Smooth muscle cell (in vitro differentiated cells): Measurements from ENCODE around the gene SLCO2B1. TPM values are rescaled to one million over a fixed set of nuclear protein-coding genes. Genes with fewer than 3 reads are reported as not detected.

Experiments used
- DNase-seq: peaks from one replicate; lab custom pipeline; 2025; ENCODE audit not compliant: unreplicated experiment; lab: John Stamatoyannopoulos, UW
- H2AFZ ChIP-seq: fragments of 200-600 bp; sonication (generic); 2 replicates; pipeline ENCODE4 v1.6.0; 2016; ENCODE audit warnings: antibody characterized with exemption, low read depth, mild to moderate bottlenecking
- H3F3A ChIP-seq: fragments of 200-600 bp; sonication (generic); 2 replicates; pipeline ENCODE4 v1.6.0; 2017; ENCODE audit warnings: antibody characterized with exemption, low read depth
- H3K27ac ChIP-seq: fragments of 200-600 bp; sonication (generic); 2 replicates; pipeline ENCODE4 v1.5.1; 2016; ENCODE audit warnings: low read depth, mild to moderate bottlenecking
- H3K27me3 ChIP-seq: fragments of 200-600 bp; sonication (generic); 2 replicates; pipeline ENCODE4 v1.6.1; 2016; ENCODE audit warnings: low read depth, mild to moderate bottlenecking
- H3K36me3 ChIP-seq: fragments of 200-600 bp; sonication (generic); 2 replicates; pipeline ENCODE4 v1.5.1; 2016; ENCODE audit warnings: low read depth
- H3K4me1 ChIP-seq: fragments of 200-600 bp; sonication (generic); 2 replicates; pipeline ENCODE4 v1.5.1; 2016; ENCODE audit warnings: low read depth
- H3K4me2 ChIP-seq: fragments of 200-600 bp; sonication (generic); 2 replicates; pipeline ENCODE4 v1.6.0; 2016; ENCODE audit warnings: mild to moderate bottlenecking
- H3K4me3 ChIP-seq: fragments of 200-600 bp; sonication (generic); 2 replicates; pipeline ENCODE4 v1.5.1; 2016; ENCODE audit warnings: mild to moderate bottlenecking
- H3K79me2 ChIP-seq: fragments of 200-600 bp; sonication (generic); 2 replicates; pipeline ENCODE4 v1.6.0; 2016; ENCODE audit warnings: low read depth, mild to moderate bottlenecking
- H3K9ac ChIP-seq: fragments of 200-600 bp; sonication (generic); 2 replicates; pipeline ENCODE4 v1.6.0; 2016; ENCODE audit warnings: low read depth
- H3K9me3 ChIP-seq: fragments of 200-600 bp; sonication (generic); replicated peaks from 2 replicates; pipeline ENCODE4 v1.5.1; 2016; ENCODE audit warnings: low read depth
- H4K20me1 ChIP-seq: fragments of 200-600 bp; sonication (generic); 2 replicates; pipeline ENCODE4 v1.6.0; 2016; ENCODE audit warnings: low read depth
- CTCF ChIP-seq: fragments of 200-600 bp; sonication (generic); IDR thresholded peaks from 2 replicates; pipeline ENCODE4 v1.5.1; 2017; ENCODE audit warnings: borderline replicate concordance, mild to moderate bottlenecking, antibody characterized with exemption; ENCODE audit not compliant: insufficient read depth, poor library complexity, severe bottlenecking
- WGBS: methylation state at CpG from one replicate; pipeline ENCODE4 v1.1.7; 2016; ENCODE audit warnings: low lambda C conversion rate; 5-methylcytosine and 5-hydroxymethylcytosine counted together
- polyA plus RNA-seq: library from polyadenylated mRNA; unstranded; fragments of >200 nt; fragmentation: Nextera tagmentation; extraction: Ambion mirVana; gene quantifications from 2 replicates; pipeline ENCODE4 v1.2.1, GENCODE V29; 2016
- total RNA-seq: library from RNA; depleted of rRNA; stranded (reverse); fragments of >200 nt; gene quantifications from 2 replicates; pipeline ENCODE4 v1.2.3, GENCODE V29; 2014

SLCO2B1 gene
- total and polyA plus RNA-seq, 2 experiments from 2014 or later, result 0.30 TPM; not detected in 1

- H3K4me1 ChIP-seq, result no peaks in the 10 kb centered on the region
- TF ChIP-seq CTCF, result no peak
- H2AFZ ChIP-seq, result no peak overlapping the region
- 51% methylated on average over 3 of the region's 3 CpGs for WGBS
- no peaks in the 10 kb centered on the region for H4K20me1 ChIP-seq
- H3K79me2 ChIP-seq, result no peaks in the 10 kb centered on the region
- no peaks in the 10 kb centered on the region for H3K9me3 ChIP-seq
- no peak overlapping the region for H3K27ac ChIP-seq
- H3K4me3 ChIP-seq, result no peak overlapping the region
- no peak for DNase-seq
- H3K36me3 ChIP-seq, result no peaks in the 10 kb centered on the region
- peaks cover 6% of the 10 kb centered on the region for H3K27me3 ChIP-seq
- no peak overlapping the region for H3K9ac ChIP-seq
- no peaks in the 10 kb centered on the region for H3F3A ChIP-seq
- H3K4me2 ChIP-seq, result no peak overlapping the region
Measured at GRCh38 chr11:75233754-75234172, 82.9 kb downstream of the SLCO2B1 start.

DNA sequence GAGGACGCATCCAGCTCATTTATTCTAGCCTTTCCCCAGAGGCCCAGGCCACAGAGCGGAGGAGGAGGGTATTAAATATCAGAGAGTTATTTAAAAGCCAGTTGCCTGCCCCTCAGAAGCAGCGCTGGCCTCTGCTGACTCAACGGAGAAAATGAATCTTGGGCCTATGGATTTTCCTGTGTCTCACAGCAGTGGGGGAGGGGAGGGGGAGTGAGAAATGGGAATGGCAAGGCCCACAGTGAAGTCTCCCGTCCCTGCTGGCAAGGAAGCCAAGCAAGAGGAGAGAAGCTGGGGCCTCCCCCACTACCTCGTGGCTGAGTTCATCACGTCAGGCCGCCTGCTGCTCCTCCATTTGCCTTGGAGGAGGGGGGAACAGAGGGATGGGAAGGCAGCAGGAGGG, 85.2 kb downstream of the SLCO2B1 start:
- Histone ChIP-seq H3F3A (no peaks in the 10 kb centered on the region), H3K9ac (no peak overlapping the region)

GRCh38 chr11:75237050-75237449, 86.1 kb downstream of the SLCO2B1 start:
- H3F3A ChIP-seq, result no peaks in the 10 kb centered on the region
- no peak overlapping the region for H3K9ac ChIP-seq
- H3K9me3 ChIP-seq, result no peaks in the 10 kb centered on the region
- 94% methylated on average over 8 of the region's 8 CpGs for WGBS
- no peak overlapping the region for H3K4me2 ChIP-seq
- H3K4me1 ChIP-seq, result no peaks in the 10 kb centered on the region
- H3K36me3 ChIP-seq, result no peaks in the 10 kb centered on the region
- TF ChIP-seq CTCF, result no peak
- no peak overlapping the region for H2AFZ ChIP-seq
- H3K4me3 ChIP-seq, result no peak overlapping the region
- peaks cover 22% of the 10 kb centered on the region for H3K27me3 ChIP-seq
- DNase-seq, result no peak
- no peaks in the 10 kb centered on the region for H3K79me2 ChIP-seq
- no peaks in the 10 kb centered on the region for H4K20me1 ChIP-seq
- H3K27ac ChIP-seq, result no peak overlapping the region

More for the DNA sequence above, 85.2 kb downstream of the SLCO2B1 start:
- Histone ChIP-seq H2AFZ (no peak overlapping the region), H4K20me1 (no peaks in the 10 kb centered on the region), H3K27ac (no peak overlapping the region), H3K9me3 (no peaks in the 10 kb centered on the region), H3K4me3 (no peak overlapping the region), H3K4me1 (no peaks in the 10 kb centered on the region), H3K27me3 (peaks cover 22% of the 10 kb centered on the region), H3K4me2 (peak overlapping the region; percentile 9), H3K36me3 (no peaks in the 10 kb centered on the region), H3K79me2 (no peaks in the 10 kb centered on the region)
- no peak for DNase-seq
- 19% methylated on average over 8 of the region's 8 CpGs for WGBS
- no peak for TF ChIP-seq CTCF
